Measurements from ENCODE around the gene LRRC4C.

The LRRC4C gene

GRCh38 chr11:41334007-41334933, 125.2 kb downstream of the LRRC4C start:
- FAIRE-seq (no peak), DNase-seq (ENCODE audit: insufficient read length, low spot score) (no peak)

GRCh38 chr11:41333357-41333756, 126.1 kb downstream of the LRRC4C start:
- FAIRE-seq (no peak), DNase-seq (ENCODE audit: insufficient read length, low spot score) (no peak)

GRCh38 chr11:41328324-41328723, 131.1 kb downstream of the LRRC4C start:
- no peak for FAIRE-seq

GRCh38 chr11:41323446-41323845, 136.0 kb downstream of the LRRC4C start:
- DNase-seq (ENCODE audit: insufficient read length, low spot score) = no peak
- no peak for FAIRE-seq

More at GRCh38 chr11:41328324-41328723, 131.1 kb downstream of the LRRC4C start:
- DNase-seq (ENCODE audit: insufficient read length, low spot score) = no peak

DNA sequence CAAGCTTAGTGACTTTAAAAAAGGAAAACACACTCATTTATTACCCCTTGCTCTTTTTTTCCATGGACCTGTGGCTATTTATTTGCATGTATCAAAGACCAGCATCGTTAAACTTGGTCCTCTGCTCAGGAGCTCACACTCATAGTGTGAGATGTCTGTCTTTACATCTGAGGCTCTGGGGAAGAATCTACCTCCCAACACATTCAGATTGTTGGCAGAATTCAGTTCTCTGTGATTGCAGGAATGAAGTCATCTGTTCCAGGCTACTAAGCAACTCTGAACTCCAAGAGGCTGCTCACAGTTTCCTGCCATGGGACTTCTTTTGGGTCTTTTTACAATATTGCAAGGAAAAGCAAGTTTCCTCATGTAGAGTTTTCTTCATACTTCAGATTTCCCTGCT, 138.8 kb downstream of the LRRC4C start:
- no peak for FAIRE-seq
- no peak for DNase-seq (ENCODE audit: insufficient read length, low spot score)

- FAIRE-seq (no peak), DNase-seq (ENCODE audit: insufficient read length, low spot score) (no peak)
These were observed 139.2 kb downstream of the LRRC4C start for GRCh38 chr11:41320238-41320637.

DNA sequence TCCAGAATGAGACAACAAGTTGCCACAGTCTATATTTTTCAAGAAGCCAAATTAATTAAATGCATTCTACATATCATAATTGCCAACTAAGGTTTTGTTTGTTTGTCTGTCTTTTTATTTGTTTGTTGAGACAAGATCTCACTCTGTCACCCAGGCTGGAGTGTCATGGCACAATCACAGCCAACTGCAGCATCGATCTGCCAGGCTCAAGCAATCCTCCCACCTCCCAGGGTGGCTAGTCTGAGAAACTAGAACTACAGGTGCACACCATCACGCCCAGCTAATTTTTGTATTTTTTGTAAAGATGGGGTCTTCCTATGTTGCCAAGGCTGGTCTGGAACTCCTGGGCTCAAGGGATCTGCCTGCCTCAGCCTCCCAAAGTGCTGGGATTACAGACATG, 140.0 kb downstream of the LRRC4C start:
- no peak for FAIRE-seq
- DNase-seq (ENCODE audit: insufficient read length, low spot score) = no peak

- FAIRE-seq (no peak), DNase-seq (ENCODE audit: insufficient read length, low spot score) (no peak)
These were observed 142.7 kb downstream of the LRRC4C start for GRCh38 chr11:41316751-41317150.

DNA sequence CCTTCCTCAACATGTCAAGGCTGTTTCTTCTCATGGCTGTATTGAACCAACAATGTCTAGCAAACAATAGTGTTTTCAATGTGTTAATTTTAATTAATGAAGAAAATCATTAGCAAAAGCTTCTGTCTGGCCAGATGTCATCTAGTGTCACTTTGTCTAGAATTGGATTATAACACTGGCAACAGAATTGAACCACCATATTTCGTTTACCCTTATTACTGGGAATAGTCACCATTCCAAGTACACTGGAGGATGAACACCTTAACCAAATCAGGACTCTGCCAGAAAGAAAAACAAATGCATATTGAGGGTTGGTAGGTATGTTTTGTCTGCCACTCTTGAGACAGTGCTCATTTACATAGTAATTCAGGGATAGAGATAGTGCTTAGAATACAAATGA, 146.2 kb downstream of the LRRC4C start:
- DNase-seq (ENCODE audit: insufficient read length, low spot score) (no peak), FAIRE-seq (no peak)

- DNase-seq (ENCODE audit: insufficient read length, low spot score) (no peak), FAIRE-seq (no peak)
These were observed 149.7 kb downstream of the LRRC4C start for GRCh38 chr11:41309716-41310115.

DNA sequence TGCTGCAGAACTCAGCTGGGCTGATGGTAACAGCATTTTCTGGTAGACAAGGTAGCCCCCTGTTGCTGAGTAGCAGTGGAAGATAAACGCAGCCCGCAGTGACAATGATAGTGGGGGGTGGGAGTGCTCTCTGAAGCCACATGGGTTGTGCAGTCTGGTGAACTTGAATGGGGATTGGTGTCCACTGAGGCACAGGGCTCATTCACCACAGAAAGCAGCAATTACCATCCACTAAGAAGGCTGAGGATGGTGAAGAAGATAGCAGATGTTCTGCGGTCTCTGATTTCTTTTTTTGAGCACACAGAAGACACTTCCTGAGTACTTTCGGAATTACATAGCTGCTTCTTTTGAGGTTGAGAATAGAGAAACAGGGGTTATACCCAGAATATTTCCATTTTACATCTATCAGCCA, 150.3 kb downstream of the LRRC4C start:
- DNase-seq (ENCODE audit: insufficient read length, low spot score) = no peak

DNA sequence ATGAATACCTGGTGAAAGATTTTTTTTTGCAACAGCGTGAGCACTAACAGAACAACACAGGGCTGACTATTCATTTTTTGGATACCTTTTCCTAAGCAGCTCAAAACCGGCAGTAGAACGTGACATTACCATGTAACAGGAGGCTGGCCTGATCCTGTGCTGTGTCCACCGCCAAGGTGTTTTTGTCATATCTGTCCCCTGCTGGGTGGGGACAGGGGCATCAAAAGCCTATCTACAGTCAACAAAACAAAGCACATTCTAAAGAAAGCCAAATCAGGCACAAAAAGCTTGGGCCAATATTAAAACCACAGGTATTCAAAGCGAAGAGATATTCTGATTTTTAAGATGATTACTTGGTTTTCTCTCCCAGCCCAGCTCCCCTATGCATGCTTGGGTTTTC, 151.2 kb downstream of the LRRC4C start:
- no peak for DNase-seq (ENCODE audit: insufficient read length, low spot score)
- FAIRE-seq = no peak

More for the DNA sequence above, 150.3 kb downstream of the LRRC4C start:
- no peak for FAIRE-seq

DNA sequence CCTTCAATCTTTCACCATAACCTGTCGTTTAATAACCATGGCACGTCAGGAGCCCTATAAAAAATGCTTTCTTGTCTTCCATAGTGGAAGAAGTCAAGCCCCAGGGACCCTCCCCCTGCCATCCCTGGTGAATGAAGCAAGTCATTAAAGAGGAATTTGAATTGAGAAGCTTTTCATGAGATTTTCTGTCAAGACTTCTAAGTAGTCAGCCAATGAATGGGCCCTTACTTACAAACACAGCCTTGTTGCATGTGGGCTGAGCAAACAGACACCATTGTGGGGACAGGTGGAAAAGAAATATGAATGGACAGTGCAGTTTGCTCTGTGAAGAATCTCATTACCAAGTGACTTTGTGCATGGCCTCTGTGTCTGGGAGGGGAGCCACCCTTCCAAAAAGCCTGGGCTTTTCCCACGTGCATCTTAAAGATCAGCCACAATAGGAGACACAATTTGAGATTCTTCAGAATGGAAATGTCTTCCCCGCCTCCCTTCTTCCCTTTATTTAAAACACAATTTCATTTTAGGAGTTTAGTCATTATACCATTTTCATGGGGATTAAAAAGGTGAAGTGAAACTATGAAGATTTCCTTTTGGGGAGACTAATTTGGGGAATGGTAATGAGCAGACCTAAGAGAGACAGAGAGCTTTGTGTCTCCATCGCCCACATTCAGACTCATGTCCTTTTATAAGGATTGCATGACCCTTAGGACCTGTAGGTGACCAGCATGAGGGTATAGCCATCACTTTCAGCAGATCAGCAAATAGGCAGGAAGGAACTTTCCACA, 152.0 kb downstream of the LRRC4C start:
- FAIRE-seq = no peak

DNA sequence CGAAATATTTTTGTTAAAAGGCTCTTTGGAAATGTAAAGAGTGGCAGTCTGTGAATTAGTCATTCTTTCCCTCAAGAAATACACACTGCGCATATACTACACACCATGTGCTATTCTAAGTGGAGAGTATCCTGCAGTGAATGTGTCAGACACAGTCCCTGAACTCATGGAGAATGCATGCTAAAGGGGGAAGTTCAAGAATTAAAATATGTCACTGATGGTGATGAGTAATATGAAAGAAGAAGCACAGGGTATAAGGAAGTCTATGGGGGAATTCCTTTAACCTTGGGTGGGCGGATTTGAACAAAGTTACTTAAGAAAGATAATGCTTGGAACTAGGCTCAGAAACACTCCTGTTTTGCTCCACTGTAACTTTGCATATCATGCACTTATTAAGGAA, 153.0 kb downstream of the LRRC4C start:
- DNase-seq (ENCODE audit: insufficient read length, low spot score) = no peak
- no peak for FAIRE-seq

More for the DNA sequence above, 152.0 kb downstream of the LRRC4C start:
- DNase-seq (ENCODE audit: insufficient read length, low spot score) = no peak

DNA sequence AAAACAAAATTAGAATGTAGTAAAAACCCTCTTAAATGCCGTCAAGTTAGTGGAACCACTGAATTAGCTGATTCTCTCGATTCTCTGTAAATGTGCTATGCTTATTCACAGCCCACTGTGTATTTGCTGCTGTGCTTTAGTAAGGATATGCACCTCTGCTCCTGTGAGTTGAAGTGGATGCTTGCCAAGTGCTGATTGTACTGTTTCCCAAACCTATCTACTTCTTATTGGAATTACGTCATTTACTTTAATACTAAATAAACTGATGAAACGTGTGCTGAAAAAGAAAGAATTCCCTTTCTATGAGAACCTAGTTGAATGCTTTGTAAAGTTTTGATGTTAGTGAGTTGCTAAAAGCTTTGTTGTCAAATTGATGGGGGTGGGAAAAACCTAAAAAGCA, 158.4 kb downstream of the LRRC4C start:
- no peak for FAIRE-seq

GRCh38 chr11:41289408-41289807, 170.0 kb downstream of the LRRC4C start:
- DNase-seq (ENCODE audit: insufficient read length, low spot score) = no peak
- no peak for FAIRE-seq

More for the DNA sequence above, 158.4 kb downstream of the LRRC4C start:
- no peak for DNase-seq (ENCODE audit: insufficient read length, low spot score)

DNA sequence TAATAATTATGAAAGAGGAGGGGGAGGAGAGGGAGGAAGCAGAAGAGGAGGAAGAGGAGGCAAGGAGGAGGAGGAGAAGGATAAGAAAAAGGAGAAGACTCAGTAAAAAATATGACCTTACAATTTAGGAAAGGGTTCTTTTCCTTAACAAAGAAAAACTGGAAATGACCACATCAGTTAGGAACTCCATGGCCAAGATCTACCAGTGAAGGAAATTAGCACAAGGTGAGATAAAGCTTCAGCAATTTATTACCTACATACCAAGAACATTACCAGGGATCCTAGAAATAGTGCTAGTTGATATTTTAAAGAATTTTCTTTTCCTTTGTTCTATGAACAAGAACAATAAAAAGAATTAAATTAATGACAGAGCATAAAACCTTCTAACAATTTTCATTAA, 172.7 kb downstream of the LRRC4C start:
- FAIRE-seq (no peak), DNase-seq (ENCODE audit: insufficient read length, low spot score) (no peak)

DNA sequence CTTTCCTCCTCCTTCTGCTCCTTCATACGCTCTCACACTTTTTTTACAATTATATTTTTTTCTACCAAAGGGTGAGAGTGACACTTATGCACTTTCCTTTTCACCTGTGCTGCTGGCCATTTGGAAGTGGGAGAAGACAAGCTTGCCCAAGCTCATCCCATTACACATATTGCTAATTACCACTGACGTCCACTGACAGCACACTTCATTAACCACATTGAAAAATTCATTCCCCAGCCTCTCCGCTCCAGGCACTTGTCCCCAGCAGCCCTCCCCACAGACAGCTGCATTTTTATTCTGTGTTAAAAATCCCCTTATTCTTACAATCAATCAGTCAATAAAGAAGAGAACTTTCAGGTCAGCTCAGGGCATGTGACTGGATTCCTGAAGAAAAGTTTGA, 175.1 kb downstream of the LRRC4C start:
- DNase-seq (ENCODE audit: insufficient read length, low spot score) = no peak
- no peak for FAIRE-seq

DNA sequence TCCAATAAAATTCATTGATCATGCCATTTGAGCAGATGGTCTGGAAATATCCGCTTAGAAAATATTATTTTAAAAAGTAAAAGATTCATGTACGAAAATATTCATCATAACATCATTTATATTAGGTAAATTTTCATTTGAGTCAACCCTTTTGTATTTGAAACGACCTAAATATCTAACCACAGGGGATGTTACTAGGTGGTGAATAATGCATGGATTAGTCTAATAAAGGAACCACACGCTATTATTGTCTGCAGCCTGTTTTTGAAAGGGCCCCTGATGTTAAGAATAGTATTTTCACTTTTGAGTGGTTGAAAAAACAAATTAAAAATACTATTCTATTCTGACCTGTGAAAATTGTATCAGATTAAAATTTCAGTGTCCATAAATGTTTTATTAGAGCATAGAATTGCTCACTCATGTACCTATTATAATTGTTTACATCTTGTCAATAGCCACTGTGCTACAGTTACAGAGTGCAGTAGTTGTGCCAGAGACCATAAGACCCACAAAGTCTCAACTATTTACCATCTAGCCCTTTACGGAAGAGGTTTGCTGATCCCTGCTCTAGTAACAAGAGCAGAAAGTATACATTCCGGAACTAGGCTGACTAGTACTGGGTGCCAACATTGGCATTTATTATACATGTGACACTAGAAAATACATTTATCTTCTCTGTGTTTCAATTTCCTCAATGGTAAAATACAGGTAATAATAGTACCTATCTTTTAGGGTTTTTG, 176.1 kb downstream of the LRRC4C start:
- no peak for DNase-seq (ENCODE audit: insufficient read length, low spot score)

DNA sequence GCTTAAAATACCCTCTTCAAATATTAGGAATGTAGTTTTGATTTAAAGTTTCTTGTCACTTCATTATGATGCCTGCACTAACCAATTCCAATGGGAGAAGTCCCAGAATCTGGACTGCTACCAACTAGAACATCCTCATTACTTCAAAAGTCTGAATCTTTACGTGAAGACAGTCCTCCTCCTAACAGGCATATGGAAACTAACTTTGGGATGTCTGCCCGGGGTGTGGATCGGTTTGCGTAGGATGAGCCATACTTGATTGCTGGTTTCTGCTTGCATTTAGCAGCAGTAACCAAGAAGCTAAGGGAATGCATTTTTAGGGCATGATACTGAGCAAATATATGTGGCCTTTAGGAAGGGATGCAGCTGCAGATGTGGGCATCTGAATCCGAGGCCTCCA, 177.1 kb downstream of the LRRC4C start:
- no peak for DNase-seq (ENCODE audit: insufficient read length, low spot score)
- no peak for FAIRE-seq

More for the DNA sequence above, 176.1 kb downstream of the LRRC4C start:
- FAIRE-seq = no peak

All from GM19239 (cell line).